ENCODE data around the gene ARSJ.
"Not testable (repeated sequence)": the region's sequence is repeated elsewhere in the genome, so short reads cannot be mapped to it uniquely, and the experiment has no call there.

ARSJ gene

DNA sequence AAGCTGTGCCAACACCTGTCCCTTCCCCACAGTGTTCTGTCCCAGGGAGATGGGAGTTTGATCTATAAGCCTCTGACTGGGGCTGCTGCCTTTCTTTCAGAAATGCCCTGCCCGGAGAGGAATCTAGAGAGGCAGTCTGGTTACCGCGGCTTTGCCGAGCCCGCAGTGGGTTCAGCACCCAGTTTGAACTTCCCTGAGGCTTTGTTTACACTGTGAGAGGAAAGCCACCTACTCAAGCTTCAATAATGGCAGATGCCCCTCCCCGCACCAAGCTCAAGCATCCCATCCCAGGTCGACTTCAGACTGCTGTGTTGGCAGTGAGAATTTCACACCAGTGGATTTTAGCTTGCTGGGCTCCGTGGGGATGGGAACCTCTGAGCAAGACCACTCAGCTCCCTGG, 33.3 kb upstream of the ARSJ start:
- H3K4me3 ChIP-seq (ENCODE audit: low read depth in 1 of 2, low read length in 2 of 2): no peak overlapping the region
- no peaks in the 10 kb centered on the region for H3K27me3 ChIP-seq (ENCODE audit: low read depth, low read length)
- H3K4me1 ChIP-seq (ENCODE audit: control insufficient read depth in 1 of 2, insufficient read depth in 2 of 2, low read length in 2 of 2): no peaks in the 10 kb centered on the region
- H3K36me3 ChIP-seq (ENCODE audit: control insufficient read depth in 1 of 2, insufficient read depth in 2 of 2, low read length in 2 of 2): no peaks in the 10 kb centered on the region
- no peaks in the 10 kb centered on the region for H3K9me3 ChIP-seq (ENCODE audit: control insufficient read depth in 1 of 2, low read length in 2 of 2)
- H3K27ac ChIP-seq (ENCODE audit: low read length): no peak overlapping the region

DNA sequence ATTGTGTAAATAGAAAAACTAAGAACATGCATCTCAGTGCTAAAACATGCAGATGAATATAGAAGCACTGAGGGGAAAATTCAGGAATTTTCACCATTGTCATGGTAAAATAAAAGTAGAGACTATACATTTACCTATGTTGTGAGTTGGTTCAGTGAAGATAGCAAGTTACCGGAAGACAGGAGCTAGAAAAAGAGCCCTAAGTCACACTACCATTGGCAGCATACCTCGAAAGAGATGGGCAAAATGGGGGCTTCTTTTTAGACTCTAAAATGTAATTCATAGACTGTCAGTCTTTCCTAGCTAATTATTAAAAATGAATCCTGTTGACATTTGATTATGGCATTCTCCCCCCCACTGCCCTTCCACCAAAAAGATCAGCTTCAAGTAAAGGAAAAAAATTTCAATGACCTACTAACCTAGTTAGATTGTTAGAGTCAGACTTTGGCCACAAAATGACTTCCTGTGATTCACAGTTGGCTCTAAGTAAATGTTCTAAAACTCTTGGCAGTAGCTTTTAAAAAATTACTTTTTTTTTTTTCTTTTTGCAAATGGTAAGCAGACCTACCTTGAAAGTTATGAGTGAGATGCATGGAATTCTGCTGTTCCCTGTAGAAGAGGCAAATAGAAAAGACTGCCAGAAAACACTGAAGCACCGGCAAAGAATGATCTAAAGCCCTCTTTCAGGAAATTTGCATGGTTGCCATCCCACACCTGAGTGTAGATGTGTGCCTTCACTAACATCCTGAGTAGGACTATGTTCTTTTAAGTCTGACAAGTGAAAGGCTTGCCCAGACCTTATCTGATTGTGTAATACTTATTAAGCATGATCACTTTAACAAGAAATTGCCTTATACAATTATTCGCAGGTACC, 26.4 kb upstream of the ARSJ start:
- H3K4me1 ChIP-seq (ENCODE audit: control insufficient read depth in 1 of 2, insufficient read depth in 2 of 2, low read length in 2 of 2): peaks cover 3 to 4% of the 10 kb centered on the region in 2 donors
- H3K36me3 ChIP-seq (ENCODE audit: control insufficient read depth in 1 of 2, insufficient read depth in 2 of 2, low read length in 2 of 2): no peaks in the 10 kb centered on the region
- no peak overlapping the region for H3K4me3 ChIP-seq (ENCODE audit: low read depth in 1 of 2, low read length in 2 of 2)
- H3K27ac ChIP-seq (ENCODE audit: low read length): no peak overlapping the region
- no peaks in the 10 kb centered on the region for H3K9me3 ChIP-seq (ENCODE audit: control insufficient read depth in 1 of 2, low read length in 2 of 2)
- H3K27me3 ChIP-seq (ENCODE audit: low read depth, low read length): no peaks in the 10 kb centered on the region

DNA sequence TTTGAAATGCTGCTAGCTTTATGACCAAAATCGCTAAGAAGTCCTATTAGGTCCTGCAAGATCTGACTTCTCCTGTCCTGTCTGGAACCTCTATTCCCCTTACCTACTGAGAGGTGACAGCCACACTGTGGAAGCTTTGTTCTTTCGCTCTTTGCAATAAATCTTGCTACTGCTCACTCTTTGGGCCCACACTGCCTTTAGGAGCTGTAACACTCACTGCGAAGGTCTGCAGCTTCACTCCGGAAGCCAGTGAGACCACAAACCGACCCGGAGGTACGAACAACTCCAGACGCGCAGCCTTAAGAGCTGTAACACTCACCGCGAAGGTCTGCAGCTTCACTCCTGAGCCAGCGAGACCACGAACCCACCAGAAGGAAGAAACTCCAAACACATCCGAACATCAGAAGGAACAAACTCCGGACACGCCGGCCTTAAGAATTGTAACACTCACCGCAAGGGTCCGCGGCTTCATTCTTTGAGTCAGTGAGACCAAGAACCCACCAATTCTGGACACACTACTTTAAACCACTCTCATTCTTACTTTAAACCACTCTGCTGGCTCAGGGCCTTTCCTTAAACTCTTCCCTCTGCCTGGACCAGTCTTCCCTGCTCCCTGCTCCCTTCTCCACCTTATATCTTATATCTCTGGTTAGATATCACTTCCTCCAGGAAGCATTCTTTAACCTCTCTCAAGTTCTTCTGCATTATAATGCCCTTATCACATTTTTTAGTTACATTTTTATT, 25.2 kb upstream of the ARSJ start:
- not testable (repeated sequence) for H3K27me3 ChIP-seq (ENCODE audit: low read depth, low read length); H3K36me3 ChIP-seq (ENCODE audit: control insufficient read depth in 1 of 2, insufficient read depth in 2 of 2, low read length in 2 of 2); H3K4me3 ChIP-seq (ENCODE audit: low read depth in 1 of 2, low read length in 2 of 2); H3K9me3 ChIP-seq (ENCODE audit: control insufficient read depth in 1 of 2, low read length in 2 of 2); H3K27ac ChIP-seq (ENCODE audit: low read length); H3K4me1 ChIP-seq (ENCODE audit: control insufficient read depth in 1 of 2, insufficient read depth in 2 of 2, low read length in 2 of 2)

DNA sequence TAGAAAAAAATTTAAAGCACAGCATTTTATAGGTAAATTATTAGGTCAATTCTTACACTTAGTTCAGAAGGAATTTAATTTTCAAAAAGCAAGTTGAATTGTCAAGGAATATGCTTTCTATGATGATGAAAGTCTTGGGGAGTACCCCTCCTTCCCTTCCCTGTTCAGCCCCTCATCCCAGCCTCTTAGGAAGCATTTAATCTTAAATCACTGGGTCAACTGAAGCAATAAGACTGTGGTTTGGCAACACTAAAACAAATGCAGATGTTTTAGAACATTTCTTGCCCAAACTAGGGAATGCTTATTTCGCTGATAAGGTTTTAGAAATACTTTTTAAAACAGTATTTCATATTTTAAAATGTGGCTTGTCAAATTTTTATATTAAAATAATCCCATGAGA, 19.1 kb upstream of the ARSJ start:
- no peaks in the 10 kb centered on the region for H3K36me3 ChIP-seq (ENCODE audit: control insufficient read depth in 1 of 2, insufficient read depth in 2 of 2, low read length in 2 of 2)
- no peaks in the 10 kb centered on the region for H3K4me1 ChIP-seq (ENCODE audit: control insufficient read depth in 1 of 2, insufficient read depth in 2 of 2, low read length in 2 of 2)
- no peak overlapping the region for H3K27ac ChIP-seq (ENCODE audit: low read length)
- H3K9me3 ChIP-seq (ENCODE audit: control insufficient read depth in 1 of 2, low read length in 2 of 2): no peaks in the 10 kb centered on the region
- no peaks in the 10 kb centered on the region for H3K27me3 ChIP-seq (ENCODE audit: low read depth, low read length)
- H3K4me3 ChIP-seq (ENCODE audit: low read depth in 1 of 2, low read length in 2 of 2): no peak overlapping the region

DNA sequence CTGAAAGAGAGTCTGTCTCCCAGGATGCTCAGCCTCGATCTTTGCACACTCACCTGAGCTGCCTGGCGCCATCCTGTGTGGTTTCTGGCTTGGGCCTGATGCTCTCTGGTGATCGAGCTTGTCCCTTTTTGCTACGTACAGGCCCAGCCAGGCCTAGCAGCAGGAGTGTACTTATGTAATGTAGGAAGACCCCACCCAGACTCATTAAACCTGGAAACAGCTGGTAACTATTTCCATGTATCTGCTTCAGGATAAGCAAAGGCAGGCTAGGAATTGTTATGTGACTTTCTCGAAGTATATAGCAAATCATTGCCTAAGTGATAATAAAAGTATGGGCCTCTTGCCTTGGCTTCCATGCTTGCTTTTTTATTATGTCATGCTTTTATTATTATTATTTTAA, 18.6 kb upstream of the ARSJ start:
- Histone ChIP-seq H3K9me3 (ENCODE audit: control insufficient read depth in 1 of 2, low read length in 2 of 2) (no peaks in the 10 kb centered on the region), H3K4me3 (ENCODE audit: low read depth in 1 of 2, low read length in 2 of 2) (no peak overlapping the region), H3K36me3 (ENCODE audit: control insufficient read depth in 1 of 2, insufficient read depth in 2 of 2, low read length in 2 of 2) (no peaks in the 10 kb centered on the region), H3K27me3 (ENCODE audit: low read depth, low read length) (no peaks in the 10 kb centered on the region), H3K4me1 (ENCODE audit: control insufficient read depth in 1 of 2, insufficient read depth in 2 of 2, low read length in 2 of 2) (no peaks in the 10 kb centered on the region), H3K27ac (ENCODE audit: low read length) (no peak overlapping the region)

DNA sequence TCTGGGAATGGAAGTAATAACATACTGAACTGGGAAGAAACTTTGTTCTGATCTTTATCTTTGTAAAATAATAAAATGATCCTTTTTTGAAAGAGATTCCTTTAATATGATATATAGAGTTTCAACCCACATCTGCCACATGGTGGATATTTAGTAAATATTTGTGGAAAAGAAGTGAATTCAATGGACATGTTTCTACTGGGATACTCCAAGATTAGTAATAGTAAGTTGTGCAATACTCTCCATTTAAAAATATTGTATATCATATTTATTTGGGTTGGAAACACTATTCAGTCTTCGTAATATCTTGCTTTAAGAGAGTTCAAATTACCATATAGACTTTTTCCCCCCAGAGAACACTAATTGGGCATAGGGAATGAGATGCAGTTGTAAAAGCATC, 17.8 kb upstream of the ARSJ start:
- H3K4me3 ChIP-seq (ENCODE audit: low read depth in 1 of 2, low read length in 2 of 2): no peak overlapping the region
- no peaks in the 10 kb centered on the region for H3K4me1 ChIP-seq (ENCODE audit: control insufficient read depth in 1 of 2, insufficient read depth in 2 of 2, low read length in 2 of 2)
- H3K9me3 ChIP-seq (ENCODE audit: control insufficient read depth in 1 of 2, low read length in 2 of 2): no peaks in the 10 kb centered on the region
- no peaks in the 10 kb centered on the region for H3K36me3 ChIP-seq (ENCODE audit: control insufficient read depth in 1 of 2, insufficient read depth in 2 of 2, low read length in 2 of 2)
- no peak overlapping the region for H3K27ac ChIP-seq (ENCODE audit: low read length)
- no peaks in the 10 kb centered on the region for H3K27me3 ChIP-seq (ENCODE audit: low read depth, low read length)

DNA sequence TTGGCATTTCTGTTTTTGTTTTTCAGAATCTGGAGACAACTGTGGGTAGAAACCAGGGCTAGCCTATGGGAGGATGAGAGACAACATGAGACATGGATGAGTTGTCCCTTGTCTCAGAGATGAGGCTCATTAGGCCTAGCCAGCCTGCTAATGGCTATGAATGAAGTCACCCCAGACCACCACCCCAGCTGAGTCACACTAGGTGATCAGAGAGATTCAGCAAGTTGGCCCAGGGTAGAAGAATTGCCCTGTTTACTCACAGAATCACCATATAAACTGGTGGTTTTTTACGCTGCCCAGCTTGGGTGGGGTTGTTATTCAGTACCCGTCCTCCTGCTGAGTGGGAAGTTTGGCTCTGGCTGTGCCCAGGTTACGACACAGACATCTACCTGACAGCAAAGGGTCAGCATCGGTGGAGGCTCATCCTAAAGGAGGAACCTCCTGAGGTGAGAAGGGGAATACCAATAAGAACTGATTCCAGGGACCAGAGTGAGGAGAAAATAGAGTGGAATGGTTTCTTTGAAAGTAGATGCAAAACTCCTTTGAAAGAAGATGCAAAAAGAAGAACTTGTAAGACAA, 17.2 kb upstream of the ARSJ start:
- H3K27me3 ChIP-seq (ENCODE audit: low read depth, low read length): no peaks in the 10 kb centered on the region
- H3K27ac ChIP-seq (ENCODE audit: low read length): no peak overlapping the region
- H3K9me3 ChIP-seq (ENCODE audit: control insufficient read depth in 1 of 2, low read length in 2 of 2): no peaks in the 10 kb centered on the region
- no peak overlapping the region for H3K4me3 ChIP-seq (ENCODE audit: low read depth in 1 of 2, low read length in 2 of 2)
- no peaks in the 10 kb centered on the region for H3K4me1 ChIP-seq (ENCODE audit: control insufficient read depth in 1 of 2, insufficient read depth in 2 of 2, low read length in 2 of 2)
- H3K36me3 ChIP-seq (ENCODE audit: control insufficient read depth in 1 of 2, insufficient read depth in 2 of 2, low read length in 2 of 2): no peaks in the 10 kb centered on the region

DNA sequence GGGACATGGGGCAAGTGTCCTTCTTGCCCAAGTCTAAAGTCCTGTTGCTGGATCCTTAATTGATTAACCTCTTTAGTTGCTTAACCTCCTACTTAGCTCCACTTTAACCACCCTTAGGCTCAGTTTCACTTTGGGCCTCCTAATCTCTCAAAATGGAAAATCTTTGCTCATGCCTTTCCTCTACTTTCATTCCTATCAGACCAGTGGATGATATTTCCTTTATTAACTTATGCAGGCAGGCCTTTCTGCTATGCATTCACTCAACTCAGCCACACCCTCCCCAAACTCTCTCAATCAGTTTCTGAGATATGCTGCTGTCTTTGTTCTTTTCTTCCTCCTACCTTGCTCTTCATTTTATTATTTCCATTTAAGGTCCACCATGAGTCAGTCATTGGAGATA, 14.4 kb upstream of the ARSJ start:
- Histone ChIP-seq H3K4me1 (ENCODE audit: control insufficient read depth in 1 of 2, insufficient read depth in 2 of 2, low read length in 2 of 2) (no peaks in the 10 kb centered on the region), H3K27ac (ENCODE audit: low read length) (no peak overlapping the region), H3K36me3 (ENCODE audit: control insufficient read depth in 1 of 2, insufficient read depth in 2 of 2, low read length in 2 of 2) (no peaks in the 10 kb centered on the region), H3K9me3 (ENCODE audit: control insufficient read depth in 1 of 2, low read length in 2 of 2) (no peaks in the 10 kb centered on the region), H3K4me3 (ENCODE audit: low read depth in 1 of 2, low read length in 2 of 2) (no peak overlapping the region), H3K27me3 (ENCODE audit: low read depth, low read length) (no peaks in the 10 kb centered on the region)

DNA sequence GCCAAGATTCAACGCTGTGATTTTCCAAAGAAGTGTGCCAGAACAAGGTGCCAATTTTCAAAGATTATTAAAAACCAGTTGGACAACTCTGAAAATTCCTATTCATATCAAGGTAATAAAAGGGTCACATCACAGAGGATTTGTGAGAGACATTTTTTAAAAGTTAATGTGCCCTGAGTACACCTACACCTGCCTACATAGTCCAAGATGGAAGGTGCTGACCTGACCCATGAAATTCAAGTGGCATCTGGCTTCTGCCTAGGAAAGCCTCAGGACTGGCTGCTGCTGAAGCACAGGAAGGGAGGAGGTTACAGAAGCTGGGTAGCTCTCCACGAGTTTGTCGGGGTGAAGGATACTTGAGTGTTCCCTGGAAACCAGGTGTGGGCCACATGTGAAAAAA, 11.4 kb upstream of the ARSJ start:
- H3K9me3 ChIP-seq (ENCODE audit: control insufficient read depth in 1 of 2, low read length in 2 of 2): no peaks in the 10 kb centered on the region
- H3K27ac ChIP-seq (ENCODE audit: low read length): no peak overlapping the region
- H3K4me3 ChIP-seq (ENCODE audit: low read depth in 1 of 2, low read length in 2 of 2): no peak overlapping the region
- H3K36me3 ChIP-seq (ENCODE audit: control insufficient read depth in 1 of 2, insufficient read depth in 2 of 2, low read length in 2 of 2): no peaks in the 10 kb centered on the region
- no peaks in the 10 kb centered on the region for H3K27me3 ChIP-seq (ENCODE audit: low read depth, low read length)
- H3K4me1 ChIP-seq (ENCODE audit: control insufficient read depth in 1 of 2, insufficient read depth in 2 of 2, low read length in 2 of 2): no peaks in the 10 kb centered on the region

DNA sequence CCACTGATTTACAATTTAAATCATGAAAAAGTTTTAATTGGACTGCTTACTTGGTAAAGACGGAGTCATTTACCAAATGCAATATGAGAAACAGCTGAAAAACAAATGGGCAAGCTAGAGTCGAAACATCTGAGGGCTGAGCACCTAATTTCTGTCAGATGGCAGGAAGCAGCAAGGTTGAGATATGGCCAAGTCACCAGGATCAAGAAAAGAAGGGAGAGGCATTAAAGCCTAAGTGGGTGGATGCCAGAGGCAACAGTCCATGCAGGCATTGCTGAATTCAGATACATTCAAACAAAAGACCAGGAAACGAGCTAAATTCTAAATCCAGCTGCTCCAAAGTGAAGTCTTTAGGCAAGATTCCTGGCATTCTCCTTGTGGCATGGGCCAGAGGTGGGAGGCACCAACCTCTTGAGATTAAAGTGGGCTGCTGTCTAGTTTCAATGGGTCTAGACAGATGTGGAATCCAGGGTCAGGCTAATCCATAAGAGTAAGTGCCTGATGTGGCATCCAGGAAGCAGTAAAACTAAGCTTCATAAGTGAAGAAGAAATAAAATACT, 8.0 kb upstream of the ARSJ start:
- Histone ChIP-seq H3K4me1 (ENCODE audit: control insufficient read depth in 1 of 2, insufficient read depth in 2 of 2, low read length in 2 of 2) (no peaks in the 10 kb centered on the region), H3K4me3 (ENCODE audit: low read depth in 1 of 2, low read length in 2 of 2) (no peak overlapping the region), H3K27me3 (ENCODE audit: low read depth, low read length) (no peaks in the 10 kb centered on the region), H3K27ac (ENCODE audit: low read length) (no peak overlapping the region), H3K36me3 (ENCODE audit: control insufficient read depth in 1 of 2, insufficient read depth in 2 of 2, low read length in 2 of 2) (no peaks in the 10 kb centered on the region), H3K9me3 (ENCODE audit: control insufficient read depth in 1 of 2, low read length in 2 of 2) (no peaks in the 10 kb centered on the region)

DNA sequence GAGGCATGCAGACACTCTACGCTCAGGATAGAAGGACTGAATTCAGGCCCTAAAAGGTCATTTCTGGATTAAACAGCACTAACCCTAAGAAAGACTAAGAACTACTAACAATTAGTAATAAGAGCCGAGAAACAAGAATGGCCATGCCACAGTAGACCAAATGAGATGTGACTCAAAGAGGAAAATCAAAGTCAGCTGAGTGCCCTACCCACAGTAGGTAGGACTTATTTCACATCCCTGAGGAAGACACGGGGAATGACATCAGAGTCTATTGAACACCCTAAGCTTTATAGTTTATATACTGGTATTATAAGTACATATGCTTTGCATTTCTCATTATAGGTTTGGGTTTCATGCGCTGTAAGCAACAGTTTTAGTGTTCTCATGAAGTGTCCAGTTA, 2.7 kb upstream of the ARSJ start:
- Histone ChIP-seq H3K9me3 (ENCODE audit: control insufficient read depth in 1 of 2, low read length in 2 of 2) (no peaks in the 10 kb centered on the region), H3K27me3 (ENCODE audit: low read depth, low read length) (no peaks in the 10 kb centered on the region), H3K4me3 (ENCODE audit: low read depth in 1 of 2, low read length in 2 of 2) (no peak overlapping the region), H3K27ac (ENCODE audit: low read length) (no peak overlapping the region), H3K36me3 (ENCODE audit: control insufficient read depth in 1 of 2, insufficient read depth in 2 of 2, low read length in 2 of 2) (peaks cover 0 to 4% of the 10 kb centered on the region in 2 donors), H3K4me1 (ENCODE audit: control insufficient read depth in 1 of 2, insufficient read depth in 2 of 2, low read length in 2 of 2) (no peaks in the 10 kb centered on the region)

Measured in muscle layer of duodenum (tissue), 2 donors.